ENCODE results near the gene PRKD2.
A peak's percentile ranks its signal among the peaks of the same experiment; 100 is the strongest.
"Not testable (repeated sequence)": the region's sequence is repeated elsewhere in the genome, so short reads cannot be mapped to it uniquely, and the experiment has no call there.

PRKD2 gene

DNA sequence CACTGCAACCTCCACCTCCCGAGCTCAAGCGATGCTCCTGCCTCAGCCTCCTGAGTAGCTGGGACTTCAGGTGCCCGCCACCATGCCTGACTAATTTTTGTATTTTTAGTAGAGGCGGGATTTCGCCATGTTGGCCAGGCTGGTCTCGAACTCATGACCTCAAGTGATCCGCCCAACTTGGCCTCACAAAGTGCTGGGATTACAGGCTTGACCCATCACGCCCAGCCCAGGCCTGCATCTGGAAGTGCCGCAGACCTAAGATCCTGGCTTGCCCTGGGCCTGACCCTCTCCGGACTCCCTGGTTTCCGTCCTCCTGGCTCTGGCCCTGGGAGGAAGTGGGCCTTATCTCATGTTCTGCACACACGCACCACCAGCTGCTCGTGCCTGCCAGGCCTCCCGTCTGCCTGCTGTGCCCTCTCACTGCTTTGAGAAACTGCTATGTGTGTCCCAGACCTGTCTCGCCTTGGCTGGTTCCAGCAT is 87.3 kb downstream of the PRKD2 start:
- no peak for DNase-seq

DNA sequence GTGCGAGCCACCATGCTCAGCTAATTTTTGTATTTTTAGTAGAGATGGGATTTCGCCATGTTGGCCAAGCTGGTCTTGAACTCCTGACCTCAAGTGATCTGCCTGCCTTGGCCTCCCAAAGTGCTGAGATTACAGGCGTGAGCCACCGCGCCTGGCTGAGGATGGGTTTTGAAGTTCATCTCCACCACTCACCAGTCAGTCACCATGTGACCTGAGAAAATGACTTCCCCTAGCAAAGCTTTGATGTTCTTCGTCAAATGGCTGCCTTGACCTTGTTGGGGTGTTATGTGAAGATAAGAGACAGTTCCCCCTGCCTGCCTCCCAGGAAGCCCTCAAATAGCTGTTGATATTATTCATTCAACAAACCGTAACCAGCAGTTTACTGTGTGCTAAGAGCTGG is 87.9 kb downstream of the PRKD2 start:
- DNase-seq: not testable (repeated sequence)

DNA sequence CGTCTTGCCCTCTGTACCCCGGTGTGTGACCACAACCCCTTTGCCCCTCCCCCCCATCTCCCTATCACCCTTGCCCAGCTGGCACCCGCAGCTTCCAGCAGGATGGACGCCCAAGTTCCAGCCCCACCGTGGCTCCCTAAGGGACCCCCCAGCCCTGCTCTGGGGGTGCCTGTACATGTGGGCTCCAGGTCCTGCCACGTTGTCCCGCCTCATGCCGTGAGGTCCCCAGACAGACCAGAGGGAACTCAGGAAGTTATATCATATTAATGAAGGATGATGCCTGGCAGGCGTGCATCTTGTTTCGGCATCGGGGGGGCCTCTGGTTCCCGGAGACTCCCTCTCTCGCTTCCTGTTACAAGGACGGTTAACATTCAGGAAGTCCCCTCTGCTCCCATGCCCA is 90.5 kb downstream of the PRKD2 start:
- DNase-seq: no peak

DNA sequence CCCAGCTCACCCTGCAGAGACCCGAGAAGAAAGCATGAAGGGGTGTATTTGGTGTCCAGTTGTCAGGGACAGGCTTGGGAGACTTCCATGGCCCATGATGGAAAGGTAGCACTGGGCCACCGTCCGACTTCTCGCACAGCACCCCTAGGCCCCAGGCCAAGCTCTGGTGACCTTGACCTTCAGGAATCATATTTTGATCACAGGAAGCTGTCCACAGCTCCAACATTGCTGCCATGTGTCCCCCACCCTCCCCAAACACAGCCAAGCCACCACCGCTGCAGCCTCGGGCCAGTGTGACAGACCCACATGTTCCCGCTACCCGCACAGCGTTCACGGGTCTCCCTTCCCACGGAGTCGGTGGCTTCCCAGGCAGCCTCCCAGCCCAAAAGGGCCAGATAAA is 91.2 kb downstream of the PRKD2 start:
- no peak for DNase-seq

DNA sequence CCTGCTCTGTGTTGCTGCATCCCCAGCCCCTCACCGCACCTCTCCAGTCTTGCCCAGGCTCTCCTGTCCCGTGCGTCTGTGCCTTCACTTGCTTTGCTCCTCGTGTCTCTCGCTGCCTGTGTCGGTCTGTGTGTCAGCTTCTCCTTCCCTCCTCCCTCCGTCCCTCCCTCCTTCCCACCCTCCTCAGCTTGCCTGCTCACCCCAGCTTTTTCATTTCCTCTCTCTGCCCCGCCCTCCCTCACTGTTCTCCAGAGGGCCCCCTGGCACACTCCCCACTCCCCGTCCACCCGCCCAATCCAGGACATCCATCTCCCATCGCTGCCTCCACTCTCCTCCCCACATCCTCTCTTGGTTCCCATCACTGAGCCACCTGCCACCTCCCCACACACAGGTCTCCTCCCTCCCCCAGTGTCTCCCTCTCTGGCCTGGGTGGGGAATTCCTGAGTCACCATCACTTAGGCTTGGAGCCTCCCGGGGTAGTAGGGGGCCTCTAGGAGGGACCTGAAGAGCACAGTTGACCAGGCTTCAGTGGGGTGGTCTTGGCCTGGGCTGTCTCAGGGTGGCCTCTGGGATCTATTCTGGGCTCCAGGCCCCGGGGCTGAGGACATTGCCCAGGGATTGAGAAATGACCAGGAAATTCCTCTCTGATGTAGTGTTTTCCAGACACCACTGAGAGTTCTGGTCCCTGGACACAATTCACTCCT is 91.8 kb downstream of the PRKD2 start, which contains the start of gene PTGIR:
PTGIR (minus strand) TSS at position 132 of the 704 bp plus-strand sequence. CDS start 864 bp downstream, outside the sequence.
- DNase-seq: peak; percentile 54

Data from NCI-H69 (cell line).